PC-3 (cell line): ENCODE measurements around the gene CCDC92B. TPM values are rescaled to one million over a fixed set of nuclear protein-coding genes. Genes with fewer than 3 reads are reported as not detected.
A peak's percentile ranks its signal among the peaks of the same experiment; 100 is the strongest.
"Not testable (repeated sequence)": the region's sequence is repeated elsewhere in the genome, so short reads cannot be mapped to it uniquely, and the experiment has no call there.

Experiments
- ATAC-seq: fragments of 200-7000 bp; cut with Tn5 transposase; 2 replicates; pipeline ENCODE4 v1.9.1; 2020; ENCODE audit warnings: mild to moderate bottlenecking, moderate library complexity
- BruUV-seq: library from RNA; stranded (reverse); fragments of 400-500 nt; replicated peaks from 2 replicates; lab custom pipeline; 2021; lab: Mats Ljungman, UMichigan
- CTCF ChIA-PET: fragments of 300-600 bp; sonication (Branson Sonifier 250); formaldehyde crosslinking; loops from one replicate; lab custom pipeline; 2022; ENCODE audit warnings: antibody characterized with exemption; lab: Charles Lee
- POLR2A ChIA-PET: fragments of 300-600 bp; sonication (Branson Sonifier 250); formaldehyde crosslinking; loops from one replicate; lab custom pipeline; 2022; ENCODE audit warnings: antibody characterized with exemption; ENCODE audit not compliant: unreplicated experiment; lab: Charles Lee
- DNase-seq: peaks from one replicate; pipeline ENCODE4 v3.0.0-alpha.2; 2015
- H2AFZ ChIP-seq: fragments of 300-600 bp; sonication (generic); 2 replicates; pipeline ENCODE4 v1.6.0; 2016; ENCODE audit warnings: antibody characterized with exemption, low read length
- H3F3A ChIP-seq: fragments of 300-600 bp; sonication (generic); one replicate; pipeline ENCODE4 v1.6.0; 2017; ENCODE audit warnings: antibody characterized with exemption, low read length, control low read depth, mild to moderate bottlenecking; ENCODE audit not compliant: unreplicated experiment
- H3K27ac ChIP-seq: fragments of 300-600 bp; sonication (generic); 2 replicates; pipeline ENCODE4 v1.5.1; 2016; ENCODE audit warnings: mild to moderate bottlenecking, low read length
- H3K27me3 ChIP-seq: fragments of 300-600 bp; sonication (generic); 2 replicates; pipeline ENCODE4 v1.6.1; 2016; ENCODE audit warnings: low read length, mixed read lengths
- H3K36me3 ChIP-seq: fragments of 300-600 bp; sonication (generic); 2 replicates; pipeline ENCODE4 v1.6.1; 2016; ENCODE audit warnings: low read depth, mixed run types, low read length, mixed read lengths
- H3K4me1 ChIP-seq: fragments of 300-600 bp; sonication (generic); 2 replicates; pipeline ENCODE4 v1.5.1; 2016; ENCODE audit warnings: low read length; ENCODE audit not compliant: insufficient read depth
- H3K4me2 ChIP-seq: fragments of 300-600 bp; sonication (generic); 2 replicates; pipeline ENCODE4 v1.6.0; 2016; ENCODE audit warnings: low read length
- H3K4me3 ChIP-seq: fragments of 300-600 bp; sonication (generic); 2 replicates; pipeline ENCODE4 v1.5.1; 2016; ENCODE audit warnings: mild to moderate bottlenecking, low read length, mixed read lengths
- H3K79me2 ChIP-seq: fragments of 300-600 bp; sonication (generic); 2 replicates; pipeline ENCODE4 v1.6.1; 2017; ENCODE audit warnings: low read length, mixed read lengths
- H3K9ac ChIP-seq: fragments of 300-600 bp; sonication (generic); 2 replicates; pipeline ENCODE4 v1.6.0; 2016; ENCODE audit warnings: mild to moderate bottlenecking, low read length
- H3K9me2 ChIP-seq: fragments of 300-600 bp; sonication (generic); replicated peaks from 2 replicates; pipeline ENCODE4 v1.6.1; 2016; ENCODE audit warnings: mixed run types, low read length, mixed read lengths
- H3K9me3 ChIP-seq: fragments of 300-600 bp; sonication (generic); 2 replicates; pipeline ENCODE4 v1.6.1; 2016; ENCODE audit warnings: low read length, mixed read lengths
- H4K20me1 ChIP-seq: fragments of 300-600 bp; sonication (generic); 2 replicates; pipeline ENCODE4 v1.6.1; 2016; ENCODE audit warnings: low read length, mixed read lengths
- EZH2 ChIP-seq: fragments of 300-600 bp; sonication (generic); IDR thresholded peaks from one replicate; pipeline ENCODE4 v1.6.1; 2017; ENCODE audit warnings: antibody characterized with exemption, mild to moderate bottlenecking, low read length; ENCODE audit not compliant: unreplicated experiment
- EZH2phosphoT487 ChIP-seq: fragments of 300-600 bp; sonication (generic); IDR thresholded peaks from 2 replicates; pipeline ENCODE4 v1.6.1; 2018; ENCODE audit warnings: mild to moderate bottlenecking, antibody characterized with exemption, low read length, borderline replicate concordance
- intact Hi-C: fragments of 100-400 bp; cut with micrococcal nuclease; formaldehyde crosslinking; loops from 2 replicates; pipeline ENCODE4 v1.9.0; 2023
- total RNA-seq: library from RNA; depleted of rRNA; stranded (reverse); fragments of >200 nt; gene quantifications from 2 replicates; pipeline ENCODE4 v1.2.3, GENCODE V29; 2014
- TF ChIP-seq, protein P1 (sequence below): fragments of 300-600 bp; sonication (generic); conservative IDR thresholded peaks from 2 replicates; pipeline ENCODE4 v1.5.1; 2017; ENCODE audit warnings: antibody characterized with exemption, low read depth, mild to moderate bottlenecking, low read length

CCDC92B gene
- total RNA-seq, 1 experiment from 2014 or later: not detected

DNA sequence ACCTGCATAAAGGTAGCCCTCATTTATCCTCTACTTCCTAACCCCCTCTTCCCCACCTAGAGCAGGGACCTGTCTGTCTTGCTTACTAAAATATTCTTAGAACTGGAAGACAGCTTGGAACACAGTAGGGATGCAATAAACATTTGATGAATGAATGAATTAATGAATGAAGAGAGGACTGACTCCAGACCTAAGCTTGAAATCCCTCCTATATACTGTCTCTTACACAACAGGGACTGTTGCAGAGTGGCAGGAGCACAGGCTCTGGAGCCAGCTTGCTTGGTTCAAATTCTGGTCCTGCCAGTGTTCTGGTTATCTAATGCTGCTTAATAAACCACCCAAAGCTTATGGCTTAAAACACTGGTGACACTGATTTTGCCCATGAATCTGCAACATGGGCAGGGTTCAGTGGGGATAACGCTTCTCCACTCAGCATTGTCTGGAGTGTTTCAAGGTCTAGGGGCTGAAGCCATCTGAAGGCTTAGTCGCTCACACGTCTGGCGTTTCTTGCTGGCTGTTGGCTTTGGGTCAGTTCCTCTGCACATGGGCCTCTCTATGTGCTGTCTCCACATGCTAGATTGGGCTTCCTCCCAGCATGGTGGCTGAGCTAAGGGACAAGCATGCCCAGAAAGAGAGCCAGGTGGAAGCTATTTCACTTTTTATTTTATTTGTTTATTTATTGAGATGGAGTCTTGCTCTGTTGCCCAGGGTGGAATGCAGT lies 34.0 kb upstream of the CCDC92B start:
- ATAC-seq (no peak), DNase-seq (no peak)
- no peaks in the 10 kb centered on the region for H3K27me3 ChIP-seq
- H3K9me3 ChIP-seq: no peaks in the 10 kb centered on the region
- H3K9me2 ChIP-seq: no peaks in the 10 kb centered on the region
- no peak overlapping the region for H3K4me3 ChIP-seq
- no peaks in the 10 kb centered on the region for H3K4me1 ChIP-seq
- BruUV-seq: no TSS peak
- CTCF ChIA-PET: no interaction called here
- no peaks in the 10 kb centered on the region for H3K36me3 ChIP-seq
- no peak overlapping the region for H3K27ac ChIP-seq
- H4K20me1 ChIP-seq: no peaks in the 10 kb centered on the region
- no peak overlapping the region for H3K9ac ChIP-seq
- POLR2A ChIA-PET: no interaction called here
- no peak overlapping the region for H2AFZ ChIP-seq
- no peaks in the 10 kb centered on the region for H3K79me2 ChIP-seq
- H3K4me2 ChIP-seq: no peak overlapping the region
- no peaks in the 10 kb centered on the region for H3F3A ChIP-seq
- TF ChIP-seq, protein P1, sequence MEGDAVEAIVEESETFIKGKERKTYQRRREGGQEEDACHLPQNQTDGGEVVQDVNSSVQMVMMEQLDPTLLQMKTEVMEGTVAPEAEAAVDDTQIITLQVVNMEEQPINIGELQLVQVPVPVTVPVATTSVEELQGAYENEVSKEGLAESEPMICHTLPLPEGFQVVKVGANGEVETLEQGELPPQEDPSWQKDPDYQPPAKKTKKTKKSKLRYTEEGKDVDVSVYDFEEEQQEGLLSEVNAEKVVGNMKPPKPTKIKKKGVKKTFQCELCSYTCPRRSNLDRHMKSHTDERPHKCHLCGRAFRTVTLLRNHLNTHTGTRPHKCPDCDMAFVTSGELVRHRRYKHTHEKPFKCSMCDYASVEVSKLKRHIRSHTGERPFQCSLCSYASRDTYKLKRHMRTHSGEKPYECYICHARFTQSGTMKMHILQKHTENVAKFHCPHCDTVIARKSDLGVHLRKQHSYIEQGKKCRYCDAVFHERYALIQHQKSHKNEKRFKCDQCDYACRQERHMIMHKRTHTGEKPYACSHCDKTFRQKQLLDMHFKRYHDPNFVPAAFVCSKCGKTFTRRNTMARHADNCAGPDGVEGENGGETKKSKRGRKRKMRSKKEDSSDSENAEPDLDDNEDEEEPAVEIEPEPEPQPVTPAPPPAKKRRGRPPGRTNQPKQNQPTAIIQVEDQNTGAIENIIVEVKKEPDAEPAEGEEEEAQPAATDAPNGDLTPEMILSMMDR: no peak
- no peak for TF ChIP-seq EZH2phosphoT487
- TF ChIP-seq EZH2: no peak
- intact Hi-C loops: no loop called here

DNA sequence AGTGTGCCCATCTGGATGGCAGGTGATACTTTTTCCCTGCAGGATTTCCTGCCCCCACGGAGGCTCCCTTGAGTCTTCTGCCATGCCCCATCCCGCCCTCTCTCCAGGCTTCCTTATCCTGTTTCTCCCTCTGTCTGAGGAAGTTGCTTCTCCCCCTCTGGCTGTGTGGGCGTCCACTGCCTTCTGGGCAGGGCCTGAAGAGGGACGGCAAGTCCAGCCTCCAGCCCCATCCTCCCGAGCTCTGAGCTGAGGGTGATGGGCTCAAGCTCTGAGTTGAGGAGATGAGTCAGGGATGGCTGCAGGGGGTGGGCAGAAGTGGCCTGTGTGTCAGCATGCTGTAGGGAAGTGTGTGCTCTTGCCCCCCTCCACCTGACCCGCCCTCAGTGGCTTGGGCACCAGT lies 32.6 kb upstream of the CCDC92B start:
- CTCF ChIA-PET: no interaction called here
- intact Hi-C loops: no loop called here

DNA sequence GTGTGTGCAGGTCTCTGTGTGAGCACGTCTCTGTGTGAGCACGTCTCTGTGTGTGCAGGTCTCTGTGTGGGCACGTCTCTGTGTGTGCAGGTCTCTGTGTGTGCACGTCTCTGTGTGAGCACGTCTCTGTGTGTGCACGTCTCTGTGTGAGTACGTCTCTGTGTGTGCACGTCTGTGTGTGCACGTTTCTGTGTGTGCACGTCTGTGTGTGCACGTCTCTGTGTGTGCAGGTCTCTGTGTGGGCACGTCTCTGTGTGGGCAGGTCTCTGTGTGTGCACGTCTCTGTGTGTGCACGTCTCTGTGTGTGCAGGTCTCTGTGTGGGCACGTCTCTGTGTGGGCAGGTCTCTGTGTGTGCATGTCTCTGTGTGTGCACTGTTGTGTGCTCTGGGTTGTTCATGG lies 32.1 kb upstream of the CCDC92B start:
- H3K4me1 ChIP-seq, H3K9me2 ChIP-seq, H3K9ac ChIP-seq, H3K9me3 ChIP-seq, DNase-seq, ATAC-seq, intact Hi-C loops, POLR2A ChIA-PET, H3K36me3 ChIP-seq, H3K79me2 ChIP-seq, H3K4me3 ChIP-seq, H4K20me1 ChIP-seq, H2AFZ ChIP-seq, H3K27ac ChIP-seq, BruUV-seq, H3K27me3 ChIP-seq, H3K4me2 ChIP-seq, H3F3A ChIP-seq, CTCF ChIA-PET: not testable (repeated sequence)

More for the DNA sequence above, 32.6 kb upstream of the CCDC92B start:
- H3K4me2 ChIP-seq: no peak overlapping the region
- H2AFZ ChIP-seq: no peak overlapping the region
- TF ChIP-seq, protein P1: no peak
- TF ChIP-seq EZH2phosphoT487 (no peak), EZH2 (no peak)
- H3K4me3 ChIP-seq: no peak overlapping the region
- peak; percentile 16 for DNase-seq
- no TSS peak for BruUV-seq
- H3F3A ChIP-seq: no peaks in the 10 kb centered on the region
- H3K9me3 ChIP-seq: no peaks in the 10 kb centered on the region
- H4K20me1 ChIP-seq: no peaks in the 10 kb centered on the region
- H3K79me2 ChIP-seq: no peaks in the 10 kb centered on the region
- H3K9ac ChIP-seq: no peak overlapping the region
- H3K4me1 ChIP-seq: no peaks in the 10 kb centered on the region
- POLR2A ChIA-PET: no interaction called here
- no peaks in the 10 kb centered on the region for H3K36me3 ChIP-seq
- H3K9me2 ChIP-seq: no peaks in the 10 kb centered on the region
- ATAC-seq: no peak
- H3K27ac ChIP-seq: no peak overlapping the region
- no peaks in the 10 kb centered on the region for H3K27me3 ChIP-seq
